Stimulated activated CD4-positive, alpha-beta T cell treated with anti-CD3 and anti-CD28 coated beads, Interleukin-12 subunit alpha, Interleukin-12 subunit beta, amount 100 ng/mL, for 24 hours (primary cell): ENCODE data around the gene MRTFA.

Source experiments
- DNase-seq, 2 experiments: peaks; one replicate each; pipeline ENCODE4 v3.0.0-alpha.2; 2020; ENCODE audit warnings: low read depth in 2 of 2

Gene MRTFA

DNA sequence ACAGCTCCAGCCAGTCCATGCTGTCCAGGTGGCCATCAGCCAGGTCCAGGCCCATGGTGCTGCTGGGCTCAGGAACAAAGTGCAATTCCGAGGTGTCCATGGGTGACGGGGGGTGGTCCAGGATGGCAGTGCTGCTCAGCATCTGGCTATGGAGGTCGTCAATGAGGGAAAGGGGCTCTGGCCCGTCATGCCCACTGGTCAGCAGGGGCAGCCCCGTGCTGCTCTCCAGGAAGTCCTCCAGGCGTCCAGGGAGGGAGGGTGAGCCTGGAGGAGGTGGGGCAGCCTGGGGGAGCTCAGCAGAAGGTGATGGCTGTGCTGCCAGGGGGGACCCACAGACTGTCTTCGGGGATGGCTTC is 225.0 kb downstream of the MRTFA start:
- DNase-seq: no peak

DNA sequence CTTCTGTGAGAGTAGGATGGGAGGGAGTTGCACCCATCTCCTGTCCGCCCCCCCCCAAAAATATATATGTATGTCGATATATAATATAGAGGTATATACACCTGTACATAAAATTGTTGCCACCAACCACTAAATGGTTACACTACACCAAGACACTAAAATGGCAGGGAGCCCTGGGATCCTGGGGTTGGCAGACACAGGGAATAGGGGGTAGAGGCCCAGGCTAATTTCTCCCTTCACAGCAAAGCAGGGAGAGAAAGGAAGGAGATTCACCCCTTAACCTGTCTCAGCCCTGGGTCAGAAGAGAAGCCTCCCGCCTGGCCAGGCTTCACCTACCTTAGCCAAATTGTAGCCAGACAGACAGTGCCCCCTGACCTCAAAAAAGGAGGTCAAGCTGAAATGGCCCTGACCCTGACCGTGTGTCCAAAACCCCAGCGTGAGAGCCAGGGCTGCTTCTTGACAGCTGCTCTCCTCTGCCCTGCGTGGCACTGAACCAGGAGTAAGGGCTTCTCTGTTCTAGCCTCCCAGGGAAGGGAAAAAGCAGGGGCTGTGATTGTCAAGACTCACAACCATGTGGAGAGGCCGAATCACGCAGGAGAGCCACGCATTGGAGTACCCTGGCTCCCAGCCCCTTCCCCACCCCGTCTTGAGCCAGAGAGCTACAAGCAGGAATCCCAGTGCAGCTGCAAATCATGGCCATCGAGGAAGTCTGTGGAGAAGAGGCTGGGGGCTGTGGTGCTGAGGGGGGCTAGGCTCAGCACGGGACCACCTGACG is 225.6 kb downstream of the MRTFA start:
- DNase-seq: no peak

DNA sequence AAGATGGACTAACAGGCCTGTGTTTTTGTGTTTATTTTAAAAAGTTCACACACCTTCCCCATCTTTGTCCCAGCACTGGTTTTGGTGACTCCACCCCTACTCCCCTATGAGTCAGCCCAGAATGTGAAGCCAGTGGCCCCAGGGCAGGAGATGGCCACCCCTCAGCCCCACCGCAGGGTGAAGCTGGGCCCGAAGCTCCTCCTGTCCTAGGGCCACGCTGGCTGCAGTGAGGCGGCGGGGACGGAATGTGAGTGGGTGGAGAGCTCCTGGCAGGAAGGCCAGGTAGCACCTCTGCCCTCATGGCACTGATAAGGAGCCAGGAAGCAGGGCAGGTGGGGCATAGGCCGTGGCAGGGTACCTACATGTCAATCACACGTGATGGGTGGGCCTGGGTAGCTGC is 226.2 kb downstream of the MRTFA start:
- no peak for DNase-seq

DNA sequence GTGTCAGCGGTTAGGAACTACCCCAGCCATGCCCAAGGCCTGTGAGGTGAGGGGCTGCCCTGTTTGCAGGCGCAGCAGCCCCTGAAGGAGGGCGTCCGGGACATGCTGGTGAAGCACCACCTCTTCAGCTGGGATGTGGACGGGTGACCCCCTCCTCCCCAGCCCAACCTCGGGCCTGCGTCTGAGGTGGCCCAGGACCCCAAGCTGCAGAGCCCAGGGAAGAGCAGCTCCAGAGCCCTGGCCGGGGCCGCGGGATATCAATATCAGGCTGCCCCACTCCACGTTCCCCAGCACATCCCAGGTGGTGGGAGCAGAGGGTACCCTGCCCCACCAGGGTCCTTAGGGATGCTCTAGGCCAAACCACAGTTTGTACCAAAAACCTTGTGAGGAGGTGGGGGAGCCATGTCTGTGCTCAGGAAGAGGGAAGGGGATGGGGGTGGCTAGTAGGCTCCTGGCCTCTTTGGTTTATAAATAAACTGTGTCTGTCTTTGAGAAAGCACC is 226.9 kb downstream of the MRTFA start:
- DNase-seq: no peak

DNA sequence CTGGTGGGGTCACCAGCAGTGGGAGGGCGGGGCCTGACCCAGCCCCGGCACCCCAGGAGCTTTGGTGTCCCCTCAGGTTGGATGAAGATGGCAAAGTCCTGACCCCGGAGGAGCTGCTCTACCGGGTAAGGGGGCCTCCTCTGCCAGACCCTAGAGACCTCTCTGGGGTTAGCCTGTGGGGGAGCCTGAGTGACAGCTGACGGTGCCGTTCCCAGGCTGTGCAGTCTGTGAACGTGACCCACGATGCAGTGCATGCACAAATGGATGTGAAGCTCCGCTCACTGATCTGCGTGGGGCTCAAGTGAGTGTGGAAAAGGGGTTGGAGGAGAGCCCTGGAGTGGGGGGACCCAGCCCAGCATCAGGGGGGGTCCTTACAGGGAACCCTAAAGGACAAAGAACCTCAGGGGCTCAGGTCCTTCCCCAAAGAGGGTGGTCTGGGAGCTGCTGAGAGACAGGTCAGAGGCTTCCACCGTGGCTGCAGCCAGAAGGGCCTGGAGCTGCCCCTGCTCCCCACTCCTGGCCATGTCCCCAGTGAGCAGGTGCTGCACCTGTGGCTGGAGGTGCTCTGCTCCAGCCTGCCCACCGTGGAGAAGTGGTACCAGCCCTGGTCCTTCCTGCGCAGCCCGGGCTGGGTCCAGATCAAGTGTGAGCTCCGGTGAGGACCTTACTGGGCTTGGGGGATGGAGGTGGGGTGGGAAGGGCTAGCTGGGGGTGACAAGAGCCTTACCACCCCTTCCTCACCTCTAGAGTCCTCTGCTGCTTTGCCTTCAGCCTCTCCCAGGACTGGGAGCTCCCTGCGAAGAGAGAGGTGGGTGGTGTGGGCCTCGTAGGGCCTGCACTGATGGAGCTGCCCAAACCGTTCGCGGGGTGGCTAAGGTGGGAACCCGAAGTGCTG is 227.6 kb downstream of the MRTFA start:
- DNase-seq: no peak

DNA sequence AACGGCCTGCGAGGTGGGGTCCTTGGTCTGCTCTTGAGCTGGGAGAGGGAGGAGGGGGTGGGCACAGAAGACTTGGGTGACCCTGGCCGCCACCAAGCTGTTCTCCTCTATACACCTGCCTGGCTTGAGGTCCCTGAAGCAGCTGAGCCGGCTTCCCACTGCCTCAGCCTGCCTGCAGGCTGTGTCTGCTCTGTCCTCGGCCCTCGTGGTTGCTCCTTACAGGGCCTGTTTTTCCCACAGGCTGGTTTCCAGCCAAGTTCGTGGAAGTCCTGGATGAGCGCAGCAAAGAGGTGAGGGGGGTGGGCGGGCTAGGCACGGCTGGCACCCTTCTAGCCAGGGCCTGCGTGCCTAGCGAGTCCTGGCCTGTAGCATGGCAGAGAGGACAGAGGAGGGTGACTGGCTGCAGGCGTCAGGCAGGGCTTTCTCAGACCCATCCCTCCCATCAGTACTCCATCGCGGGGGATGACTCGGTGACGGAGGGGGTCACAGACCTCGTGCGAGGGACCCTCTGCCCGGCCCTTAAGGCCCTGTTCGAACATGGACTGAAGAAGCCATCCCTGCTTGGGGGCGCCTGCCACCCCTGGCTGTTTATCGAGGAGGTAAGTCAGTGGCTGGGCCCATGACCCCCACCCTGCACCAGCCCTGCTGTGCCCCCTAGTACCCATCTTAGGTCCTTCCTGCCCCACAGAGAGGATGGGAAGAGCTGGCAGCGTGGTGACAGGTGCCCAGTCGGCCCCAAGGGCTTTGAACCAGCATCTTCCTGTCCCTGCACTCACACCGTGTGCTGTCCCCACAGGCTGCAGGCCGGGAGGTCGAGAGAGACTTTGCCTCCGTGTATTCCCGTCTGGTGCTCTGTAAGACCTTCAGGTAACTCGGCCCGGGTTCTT is 228.4 kb downstream of the MRTFA start:
- DNase-seq: no peak

DNA sequence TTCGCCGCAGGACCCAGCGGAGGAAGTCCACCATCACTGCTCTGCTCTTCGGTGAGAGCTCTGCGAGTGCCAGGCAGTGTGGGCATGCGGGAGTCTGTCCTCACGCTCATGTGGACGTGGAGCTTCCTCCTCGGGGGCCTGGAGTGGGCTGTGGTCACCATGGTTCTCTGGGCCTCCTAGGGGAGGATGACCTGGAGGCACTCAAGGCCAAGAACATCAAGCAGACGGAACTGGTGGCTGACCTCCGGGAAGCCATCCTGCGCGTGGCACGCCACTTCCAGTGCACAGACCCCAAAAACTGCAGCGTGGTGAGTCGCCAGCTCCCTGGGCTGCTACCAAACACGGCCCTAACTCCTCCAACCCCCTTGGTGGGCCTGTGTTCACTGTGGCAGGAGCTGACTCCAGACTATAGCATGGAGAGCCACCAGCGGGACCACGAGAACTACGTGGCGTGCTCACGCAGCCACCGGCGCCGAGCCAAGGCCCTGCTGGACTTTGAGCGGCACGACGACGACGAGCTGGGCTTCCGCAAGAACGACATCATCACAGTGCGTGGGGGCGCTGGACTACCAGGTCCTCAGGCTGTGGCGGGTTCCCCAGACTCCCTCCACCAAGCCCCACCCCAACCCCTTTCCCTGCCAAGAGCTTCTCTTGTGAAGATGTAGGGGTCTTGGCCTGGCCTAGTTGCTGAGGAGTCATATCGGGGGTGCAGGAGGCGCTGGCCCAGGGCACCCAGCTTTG is 229.3 kb downstream of the MRTFA start:
- DNase-seq: no peak

DNA sequence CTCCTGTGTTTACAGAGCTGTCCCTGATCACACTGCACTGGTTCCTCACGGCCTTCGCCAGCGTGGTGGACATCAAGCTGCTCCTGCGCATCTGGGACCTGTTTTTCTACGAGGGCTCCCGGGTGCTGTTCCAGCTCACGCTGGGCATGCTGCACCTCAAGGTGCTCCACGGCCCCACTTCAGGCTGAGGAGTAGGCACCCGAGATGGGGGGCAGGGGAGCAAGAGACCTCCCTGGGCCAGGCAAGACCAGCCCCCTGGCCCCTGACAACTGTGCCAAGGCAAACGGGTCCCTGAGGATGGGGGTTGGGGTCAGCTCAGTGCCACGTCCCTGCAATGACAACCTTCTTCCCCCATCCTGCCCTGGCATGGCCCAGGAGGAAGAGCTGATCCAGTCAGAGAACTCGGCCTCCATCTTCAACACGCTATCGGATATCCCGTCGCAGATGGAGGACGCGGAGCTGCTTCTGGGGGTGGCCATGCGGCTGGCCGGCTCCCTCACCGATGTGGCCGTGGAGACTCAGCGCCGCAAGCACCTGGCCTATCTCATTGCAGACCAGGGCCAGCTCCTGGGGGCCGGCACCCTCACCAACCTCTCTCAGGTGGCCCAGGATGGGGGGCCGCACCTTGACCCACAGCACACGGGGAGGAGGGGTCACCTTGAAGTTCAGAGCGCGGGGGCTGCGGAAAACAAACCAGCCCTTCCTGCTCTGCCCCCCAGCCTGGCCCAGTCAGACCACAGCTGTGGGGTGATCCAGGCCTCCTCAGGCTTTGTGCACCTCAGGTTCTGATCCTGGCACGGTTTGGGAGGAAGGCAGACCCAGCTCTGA is 230.2 kb downstream of the MRTFA start:
- DNase-seq: no peak

DNA sequence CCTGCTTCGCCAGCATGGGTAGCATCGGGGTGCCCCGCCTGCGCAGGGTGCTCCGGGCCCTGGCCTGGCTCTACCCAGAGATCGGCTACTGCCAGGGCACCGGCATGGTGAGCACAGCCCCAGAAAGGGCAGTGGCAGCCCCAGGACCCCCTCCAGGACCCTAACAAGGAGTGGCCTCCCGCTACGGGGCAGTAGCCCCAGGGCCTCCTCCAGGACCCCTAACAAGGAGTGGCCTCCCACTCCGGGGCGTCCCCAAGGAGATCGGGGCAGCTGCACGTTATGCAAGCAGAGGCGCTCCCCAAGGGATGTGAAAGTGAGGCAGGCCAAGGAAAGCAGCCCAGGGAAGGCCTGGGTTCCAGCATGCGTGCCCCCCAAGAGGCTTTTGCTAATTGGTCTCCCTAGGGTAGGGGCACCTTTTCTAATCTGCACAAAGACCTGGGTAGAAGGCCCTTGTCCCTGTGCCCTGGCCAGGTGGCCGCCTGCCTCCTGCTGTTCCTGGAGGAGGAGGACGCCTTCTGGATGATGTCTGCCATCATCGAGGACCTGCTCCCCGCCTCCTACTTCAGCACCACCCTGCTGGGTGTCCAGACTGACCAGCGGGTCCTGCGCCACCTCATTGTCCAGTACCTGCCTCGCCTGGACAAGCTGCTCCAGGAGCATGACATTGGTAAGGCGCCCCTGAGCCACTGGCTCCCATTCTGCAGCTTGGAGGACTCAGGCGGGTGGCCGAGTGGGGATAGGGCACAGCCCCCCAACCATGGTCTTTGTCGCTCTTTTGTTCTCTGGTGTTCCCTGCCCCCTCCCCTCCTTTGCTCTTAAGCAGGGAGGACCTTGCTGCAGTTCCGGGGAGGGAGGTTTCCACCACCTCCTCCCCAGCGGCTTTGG is 231.1 kb downstream of the MRTFA start:
- DNase-seq: no peak

DNA sequence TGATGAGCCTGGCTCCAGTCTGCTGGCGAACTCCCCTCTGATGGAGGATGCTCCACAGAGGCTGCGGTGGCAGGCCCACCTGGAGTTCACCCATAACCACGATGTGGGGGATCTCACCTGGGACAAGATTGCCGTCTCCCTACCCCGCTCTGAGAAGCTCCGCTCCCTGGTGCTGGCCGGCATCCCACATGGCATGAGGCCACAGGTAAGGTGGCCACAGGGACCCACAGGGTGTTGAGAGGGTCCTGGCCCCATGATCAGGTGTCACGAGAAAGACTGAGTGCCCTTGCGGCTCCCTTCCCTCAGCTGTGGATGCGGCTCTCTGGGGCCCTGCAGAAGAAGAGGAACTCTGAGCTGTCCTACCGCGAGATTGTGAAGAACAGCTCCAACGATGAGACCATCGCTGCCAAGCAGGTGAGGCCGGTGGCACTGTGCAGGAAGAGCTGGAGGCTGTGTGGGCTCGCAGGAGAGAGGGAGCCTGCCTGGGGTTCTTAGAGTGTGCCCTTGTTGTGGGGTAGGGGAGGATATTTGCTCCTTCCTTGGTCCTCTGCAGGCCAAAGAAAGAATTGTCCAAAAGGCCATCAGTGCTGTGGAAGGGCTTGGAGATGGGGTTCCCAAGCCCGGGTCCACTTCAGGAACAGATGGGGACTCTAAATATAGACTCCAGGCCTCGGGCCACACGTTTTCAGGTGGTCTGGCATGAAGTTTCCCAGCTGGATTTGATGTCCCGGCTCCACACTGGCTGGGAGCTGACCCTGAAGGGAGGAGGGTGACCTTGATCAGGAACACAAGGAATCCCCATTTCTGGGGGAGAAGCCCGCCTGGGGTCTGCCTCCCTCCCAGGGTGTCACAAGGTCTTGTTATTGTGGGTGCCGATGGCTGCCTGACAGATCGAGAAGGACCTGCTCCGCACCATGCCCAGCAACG is 232.0 kb downstream of the MRTFA start:
- no peak for DNase-seq

DNA sequence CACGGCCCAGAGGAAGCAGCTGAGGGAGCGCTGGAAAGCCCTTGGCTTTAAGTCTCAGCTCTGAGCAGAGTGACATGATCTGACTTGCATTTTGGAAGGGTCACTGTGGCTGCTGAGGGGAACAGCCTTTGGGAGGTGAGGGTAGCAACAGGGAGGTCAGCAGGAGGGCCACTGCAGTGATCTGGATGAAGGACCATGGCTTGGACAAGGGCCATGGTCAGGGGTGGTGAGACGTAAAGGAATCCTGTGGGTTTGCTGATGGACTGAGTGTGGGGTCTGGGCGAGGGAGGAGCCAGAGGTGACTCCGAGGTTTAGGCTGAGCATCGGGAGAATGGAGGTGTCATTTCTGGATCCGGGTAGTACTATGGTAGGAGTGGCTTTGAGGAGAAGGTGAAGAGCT is 232.9 kb downstream of the MRTFA start:
- DNase-seq: no peak

DNA sequence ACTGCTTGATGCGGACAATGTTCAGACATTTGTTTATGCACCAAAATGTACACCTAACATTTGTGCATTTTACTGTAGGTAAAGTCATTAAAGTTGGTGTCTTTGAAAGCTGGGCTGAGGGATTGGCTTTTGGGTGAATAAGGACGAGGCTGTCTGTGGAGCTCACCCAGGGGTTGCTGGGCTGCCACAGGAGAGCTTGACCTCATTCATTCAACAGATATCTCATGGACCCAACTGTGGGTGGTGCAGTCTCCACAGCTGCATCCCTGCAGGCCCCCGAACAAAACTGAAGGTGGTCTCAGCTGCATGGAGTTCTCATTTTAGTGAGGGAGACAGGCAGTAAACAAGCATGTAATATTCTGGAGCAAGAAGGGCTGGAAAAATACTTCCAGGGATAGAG is 233.4 kb downstream of the MRTFA start:
- DNase-seq: no peak

DNA sequence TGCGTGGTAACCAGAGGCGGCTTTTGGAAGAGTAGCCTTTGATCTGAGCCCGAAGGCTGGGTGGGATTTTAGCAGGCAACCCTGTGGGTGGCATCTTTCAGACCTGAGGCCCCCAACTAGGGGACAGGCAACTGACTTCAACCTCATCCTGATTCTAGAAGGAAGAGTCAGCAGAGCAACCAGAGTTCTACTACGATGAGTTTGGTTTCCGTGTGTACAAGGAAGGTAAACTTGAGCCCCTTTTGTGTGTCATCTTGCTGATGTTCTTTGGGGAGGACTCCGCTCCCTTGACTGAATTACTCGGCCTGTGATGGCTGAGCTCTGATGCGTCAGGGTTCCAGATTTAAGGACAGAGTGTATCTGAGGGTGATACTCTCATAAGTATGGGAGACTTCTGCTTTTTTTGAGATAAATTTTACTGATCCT is 234.5 kb downstream of the MRTFA start:
- DNase-seq: no peak

DNA sequence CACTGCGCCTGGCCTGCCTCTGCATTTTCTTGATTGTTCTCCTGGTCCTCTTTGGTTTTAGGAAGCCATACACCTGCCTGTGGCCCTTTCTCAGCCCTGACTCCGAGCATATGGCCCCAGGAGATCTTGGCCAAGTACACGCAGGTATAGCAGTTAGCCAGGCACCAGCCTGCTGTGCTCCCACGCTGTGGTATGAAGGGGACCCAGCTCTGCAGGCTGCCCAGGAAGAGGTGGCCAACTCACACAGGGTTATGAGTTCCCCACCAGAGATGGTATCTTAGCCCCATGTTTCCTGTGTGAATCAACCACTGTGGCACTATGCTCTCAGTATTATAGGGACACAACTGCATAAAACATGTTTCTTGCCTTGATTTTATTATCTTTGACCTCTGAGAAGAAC is 235.0 kb downstream of the MRTFA start:
- DNase-seq: peak; percentile 10 to 11

DNA sequence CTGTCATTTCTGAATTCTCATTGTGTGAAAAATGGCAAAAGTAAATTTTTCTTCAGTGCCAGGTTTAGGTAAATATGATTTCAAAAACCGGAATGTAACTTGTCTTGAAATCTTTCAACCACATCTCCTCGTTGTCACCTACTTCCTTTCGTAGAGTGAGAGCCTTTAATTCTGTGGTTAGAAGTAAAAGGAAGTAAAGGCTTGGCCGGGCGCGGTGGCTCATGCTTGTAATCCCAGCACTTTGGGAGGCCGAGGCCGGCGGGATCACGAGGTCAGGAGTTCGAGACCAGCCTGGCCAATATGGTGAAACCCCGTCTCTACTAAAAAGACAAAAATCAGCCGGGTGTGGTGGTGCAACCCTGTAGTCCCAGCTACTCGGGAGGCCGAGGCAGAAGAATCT is 236.4 kb downstream of the MRTFA start:
- DNase-seq: peak in 1 of 2 experiments; percentile 13

DNA sequence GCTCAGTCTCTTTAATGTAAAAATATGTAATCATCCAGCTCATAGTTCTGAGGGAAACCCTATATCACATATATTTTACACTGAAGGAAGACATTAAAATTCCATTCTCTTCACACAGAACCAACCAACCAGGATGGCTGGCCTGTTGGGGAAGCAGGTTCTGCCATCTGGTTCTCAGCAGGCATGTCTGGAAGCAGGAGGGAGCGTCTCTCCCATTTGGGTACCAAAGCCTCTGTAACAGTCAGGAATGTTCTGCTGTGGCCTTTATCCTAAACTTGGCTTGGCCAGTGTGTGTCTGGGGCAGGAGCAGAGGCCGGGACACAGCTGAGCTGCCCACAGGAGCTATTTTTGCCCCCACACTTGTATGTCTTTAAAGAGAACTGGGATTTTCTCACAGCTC is 236.9 kb downstream of the MRTFA start:
- no peak for DNase-seq

DNA sequence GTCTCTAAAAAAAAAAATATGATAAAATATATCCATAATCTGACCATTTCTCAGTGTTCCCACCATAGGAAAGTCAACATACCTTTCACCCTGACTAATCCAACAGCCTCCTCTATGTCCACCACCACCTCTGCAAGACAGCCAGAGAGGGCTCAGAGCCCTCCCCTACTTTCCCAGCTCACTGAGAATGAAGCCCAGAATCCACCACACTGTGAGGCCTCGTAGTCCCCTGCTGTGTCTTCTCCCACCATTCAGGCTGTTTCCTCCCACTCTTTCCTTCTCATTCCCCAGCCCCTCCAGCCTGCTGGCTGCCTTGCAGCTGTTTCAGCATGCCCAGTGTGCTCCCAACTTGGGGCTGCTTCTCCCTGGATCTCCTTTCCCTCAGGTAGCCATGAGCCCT is 239.1 kb downstream of the MRTFA start:
- DNase-seq: no peak

DNA sequence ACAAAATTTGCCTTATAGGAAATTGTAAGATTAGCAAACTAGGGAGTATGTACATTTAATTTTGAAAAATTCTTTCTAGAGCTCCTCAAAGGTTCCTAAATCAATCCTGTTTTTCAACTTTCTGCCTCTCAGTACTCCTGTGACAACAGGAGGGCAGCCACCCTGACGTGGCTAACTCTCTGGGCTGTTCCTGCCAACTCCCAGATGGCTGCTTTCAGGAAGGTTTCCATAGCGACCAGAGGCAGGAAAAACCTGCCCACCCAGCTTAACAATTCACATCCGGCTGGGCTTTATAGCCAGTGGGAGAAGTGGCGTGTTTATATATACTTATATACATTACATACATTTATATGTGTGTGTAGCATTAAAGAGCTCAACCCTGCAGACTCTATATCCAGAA is 239.6 kb downstream of the MRTFA start:
- no peak for DNase-seq
